Myocyte (in vitro differentiated cells): ENCODE data around the gene RBM28. TPM values are rescaled to one million over a fixed set of nuclear protein-coding genes. Genes with fewer than 3 reads are reported as not detected.

Experiments used
- DNase-seq: peaks from one replicate; pipeline ENCODE4 v3.0.0-alpha.2; 2012; ENCODE audit warnings: low read depth
- polyA plus RNA-seq: library from polyadenylated mRNA; unstranded; fragments of >200 nt; gene quantifications from one replicate; pipeline ENCODE4 v1.2.1, GENCODE V29; 2012; ENCODE audit warnings: missing spikeins
- total RNA-seq: library from RNA; depleted of rRNA; stranded (reverse); fragments of >200 nt; gene quantifications from 2 replicates; pipeline ENCODE4 v1.2.3, GENCODE V29; 2014

Gene RBM28
- total RNA-seq, result 24.5 and 25.4 TPM in 2 replicates
- 37.6 TPM for polyA plus RNA-seq

GRCh38 chr7:128343554-128344430, at the start of gene RBM28:
RBM28 (minus strand) TSS chr7:128343908; CDS start chr7:128343793, 115 bp downstream.
- DNase-seq, result peak; percentile 99

- no peak for DNase-seq
These were observed 49.0 kb upstream of the RBM28 start for GRCh38 chr7:128392446-128393327.

GRCh38 chr7:128391805-128392204, 48.1 kb upstream of the RBM28 start:
- no peak for DNase-seq

- DNase-seq, result no peak
These were observed 47.3 kb upstream of the RBM28 start for GRCh38 chr7:128390871-128391565.

- no peak for DNase-seq
These were observed 46.1 kb upstream of the RBM28 start for GRCh38 chr7:128389618-128390329.

- no peak for DNase-seq
These were observed 45.4 kb upstream of the RBM28 start for GRCh38 chr7:128389085-128389617.

GRCh38 chr7:128388145-128388485, 44.4 kb upstream of the RBM28 start:
- no peak for DNase-seq

- DNase-seq, result peak; percentile 90
These were observed 43.8 kb upstream of the RBM28 start for GRCh38 chr7:128387216-128388144.

GRCh38 chr7:128385988-128386925, 42.5 kb upstream of the RBM28 start:
- DNase-seq, result no peak

GRCh38 chr7:128384726-128385125, 41.0 kb upstream of the RBM28 start:
- no peak for DNase-seq

GRCh38 chr7:128383776-128384175, 40.1 kb upstream of the RBM28 start:
- DNase-seq, result peak; percentile 89

GRCh38 chr7:128381161-128381821, 37.6 kb upstream of the RBM28 start:
- peak; percentile 60 for DNase-seq

GRCh38 chr7:128380483-128381106, 36.9 kb upstream of the RBM28 start:
- DNase-seq, result peak; percentile 80

GRCh38 chr7:128379900-128380479, 36.3 kb upstream of the RBM28 start:
- DNase-seq, result peak; percentile 57

GRCh38 chr7:128378637-128379036, 34.9 kb upstream of the RBM28 start:
- no peak for DNase-seq

- no peak for DNase-seq
These were observed 32.4 kb upstream of the RBM28 start for GRCh38 chr7:128376077-128376476.

- no peak for DNase-seq
These were observed 30.3 kb upstream of the RBM28 start for GRCh38 chr7:128374041-128374440.
